ENCODE measurements around the gene MEGF11.

DNA sequence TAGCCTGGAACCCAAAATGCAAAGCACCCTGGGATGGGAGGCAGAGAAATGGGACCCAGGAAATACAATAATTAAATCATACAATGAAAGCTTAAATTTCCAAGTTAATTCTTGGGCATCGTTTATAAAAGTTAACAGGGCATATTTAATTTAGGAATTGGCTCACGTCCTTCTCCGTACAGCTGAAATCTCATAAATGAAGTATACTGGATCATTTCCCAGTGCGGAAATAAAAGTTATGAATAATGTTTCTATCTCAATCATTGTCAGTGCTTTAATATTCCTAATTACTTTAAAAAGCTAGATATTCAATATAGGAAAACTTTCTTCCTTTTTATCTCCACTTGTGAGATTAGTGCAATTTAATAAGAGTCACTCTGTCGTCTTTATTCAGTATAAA, 164.0 kb downstream of the MEGF11 start:
- TF ChIP-seq, protein P1, sequence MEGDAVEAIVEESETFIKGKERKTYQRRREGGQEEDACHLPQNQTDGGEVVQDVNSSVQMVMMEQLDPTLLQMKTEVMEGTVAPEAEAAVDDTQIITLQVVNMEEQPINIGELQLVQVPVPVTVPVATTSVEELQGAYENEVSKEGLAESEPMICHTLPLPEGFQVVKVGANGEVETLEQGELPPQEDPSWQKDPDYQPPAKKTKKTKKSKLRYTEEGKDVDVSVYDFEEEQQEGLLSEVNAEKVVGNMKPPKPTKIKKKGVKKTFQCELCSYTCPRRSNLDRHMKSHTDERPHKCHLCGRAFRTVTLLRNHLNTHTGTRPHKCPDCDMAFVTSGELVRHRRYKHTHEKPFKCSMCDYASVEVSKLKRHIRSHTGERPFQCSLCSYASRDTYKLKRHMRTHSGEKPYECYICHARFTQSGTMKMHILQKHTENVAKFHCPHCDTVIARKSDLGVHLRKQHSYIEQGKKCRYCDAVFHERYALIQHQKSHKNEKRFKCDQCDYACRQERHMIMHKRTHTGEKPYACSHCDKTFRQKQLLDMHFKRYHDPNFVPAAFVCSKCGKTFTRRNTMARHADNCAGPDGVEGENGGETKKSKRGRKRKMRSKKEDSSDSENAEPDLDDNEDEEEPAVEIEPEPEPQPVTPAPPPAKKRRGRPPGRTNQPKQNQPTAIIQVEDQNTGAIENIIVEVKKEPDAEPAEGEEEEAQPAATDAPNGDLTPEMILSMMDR (IDR thresholded peaks at IDR 0.05), result no peak
- TF ChIP-seq EP300 (IDR thresholded peaks at IDR 0.05) (no peak), POLR2A (IDR thresholded peaks at IDR 0.05) (no peak)
